ENCODE data around the gene NELFCD.

DNA sequence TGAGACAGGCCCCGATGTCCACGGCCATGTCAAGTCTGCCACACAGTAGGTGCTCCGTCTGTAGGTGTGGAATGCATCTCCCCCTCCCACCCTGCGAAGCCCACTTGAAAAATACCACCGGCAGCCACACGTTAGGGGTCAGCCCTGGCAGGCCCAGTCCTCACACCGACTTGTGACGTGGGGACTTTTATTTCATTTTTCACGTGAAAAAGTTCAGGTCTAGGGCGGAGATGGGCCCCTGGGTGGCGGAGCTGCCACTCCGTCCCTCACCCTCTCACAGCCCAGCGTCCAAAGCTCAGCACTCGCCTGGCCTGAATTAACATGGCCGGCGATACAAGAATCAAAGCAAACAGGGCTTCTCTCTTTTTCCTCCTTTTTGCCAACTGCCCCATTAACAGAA, 34.4 kb downstream of the NELFCD start:
- TF ChIP-seq, protein P1, sequence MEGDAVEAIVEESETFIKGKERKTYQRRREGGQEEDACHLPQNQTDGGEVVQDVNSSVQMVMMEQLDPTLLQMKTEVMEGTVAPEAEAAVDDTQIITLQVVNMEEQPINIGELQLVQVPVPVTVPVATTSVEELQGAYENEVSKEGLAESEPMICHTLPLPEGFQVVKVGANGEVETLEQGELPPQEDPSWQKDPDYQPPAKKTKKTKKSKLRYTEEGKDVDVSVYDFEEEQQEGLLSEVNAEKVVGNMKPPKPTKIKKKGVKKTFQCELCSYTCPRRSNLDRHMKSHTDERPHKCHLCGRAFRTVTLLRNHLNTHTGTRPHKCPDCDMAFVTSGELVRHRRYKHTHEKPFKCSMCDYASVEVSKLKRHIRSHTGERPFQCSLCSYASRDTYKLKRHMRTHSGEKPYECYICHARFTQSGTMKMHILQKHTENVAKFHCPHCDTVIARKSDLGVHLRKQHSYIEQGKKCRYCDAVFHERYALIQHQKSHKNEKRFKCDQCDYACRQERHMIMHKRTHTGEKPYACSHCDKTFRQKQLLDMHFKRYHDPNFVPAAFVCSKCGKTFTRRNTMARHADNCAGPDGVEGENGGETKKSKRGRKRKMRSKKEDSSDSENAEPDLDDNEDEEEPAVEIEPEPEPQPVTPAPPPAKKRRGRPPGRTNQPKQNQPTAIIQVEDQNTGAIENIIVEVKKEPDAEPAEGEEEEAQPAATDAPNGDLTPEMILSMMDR (IDR thresholded peaks at IDR 0.05), result no peak
- no peak for TF ChIP-seq EP300 (IDR thresholded peaks at IDR 0.05)
- no peak for TF ChIP-seq POLR2A (IDR thresholded peaks at IDR 0.05)

Data from tibial nerve (tissue), 4 donors.